ENCODE results near the gene CCNT2.

CCNT2 gene

DNA sequence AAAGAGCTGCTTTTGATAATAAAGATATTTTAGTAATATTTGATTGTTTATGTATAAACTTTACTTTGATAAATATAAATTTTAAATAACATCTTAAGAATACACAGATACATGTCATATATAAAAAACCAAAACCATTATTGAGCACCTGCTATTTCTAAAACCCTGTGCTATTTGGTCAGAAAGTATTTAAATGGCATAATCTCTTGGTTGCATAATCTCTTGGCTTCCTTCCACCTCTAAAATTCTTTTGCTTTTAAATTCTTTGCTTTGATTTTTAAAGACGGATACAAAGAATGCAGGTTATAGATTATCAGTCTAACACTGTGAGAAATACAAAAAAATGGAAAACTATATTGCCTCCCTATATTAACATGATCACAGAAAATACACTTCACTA is 43.3 kb upstream of the CCNT2 start:
- H3K79me2 ChIP-seq (ENCODE audit: insufficient read depth, low read length): no peaks in the 10 kb centered on the region
- H3K4me3 ChIP-seq (ENCODE audit: low read length, poor library complexity, severe bottlenecking): no peak overlapping the region
- H4K20me1 ChIP-seq (ENCODE audit: insufficient read depth, low read length, poor library complexity, severe bottlenecking): no peaks in the 10 kb centered on the region
- no peaks in the 10 kb centered on the region for H3K9me2 ChIP-seq (replicated peaks; ENCODE audit: low read depth, low read length)
- TF ChIP-seq CTCF (conservative IDR thresholded peaks at IDR 0.05; ENCODE audit: low read length) (no peak), EZH2phosphoT487 (IDR thresholded peaks at IDR 0.05; ENCODE audit: borderline replicate concordance) (no peak)
- H3F3A ChIP-seq (ENCODE audit: low read depth): no peaks in the 10 kb centered on the region
- H3K36me3 ChIP-seq (ENCODE audit: insufficient read depth, low read length): no peaks in the 10 kb centered on the region
- no peak overlapping the region for H3K9ac ChIP-seq (ENCODE audit: low read depth, low read length, poor library complexity, severe bottlenecking)
- H3K27me3 ChIP-seq (ENCODE audit: insufficient read depth, low read length, poor library complexity, severe bottlenecking): no peaks in the 10 kb centered on the region
- no peak overlapping the region for H3K4me2 ChIP-seq (ENCODE audit: low read depth, low read length, poor library complexity, severe bottlenecking)
- no peaks in the 10 kb centered on the region; the same call in 1 of the 2 replicates for H3K9me3 ChIP-seq (ENCODE audit: insufficient read depth, low read depth, low read length)
- no peaks in the 10 kb centered on the region for H3K4me1 ChIP-seq (ENCODE audit: insufficient read depth, low read length, poor library complexity, severe bottlenecking)
- no peak overlapping the region for H2AFZ ChIP-seq (ENCODE audit: low read length)

DNA sequence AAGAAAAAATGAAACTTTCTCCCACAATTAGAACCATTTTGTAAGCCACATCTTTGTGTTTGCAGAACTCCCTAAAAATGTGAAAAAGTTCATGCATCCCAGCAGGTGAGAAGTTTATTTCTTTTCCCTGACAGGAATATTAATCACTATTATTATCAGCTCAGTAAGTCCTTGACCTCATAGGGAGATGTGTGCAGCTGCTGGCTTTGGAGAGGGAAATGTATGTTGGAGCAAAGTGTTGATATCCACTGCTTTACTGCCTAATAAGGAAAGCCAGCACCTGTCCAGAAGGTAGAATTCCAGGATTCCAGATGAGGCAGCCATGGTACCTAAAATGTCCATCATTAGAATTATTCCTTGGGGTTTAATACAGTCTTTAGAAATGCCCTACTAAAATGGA is 35.8 kb upstream of the CCNT2 start:
- Histone ChIP-seq H3K79me2 (ENCODE audit: insufficient read depth, low read length) (no peaks in the 10 kb centered on the region), H3K9me3 (ENCODE audit: insufficient read depth, low read depth, low read length) (no peaks in the 10 kb centered on the region; the same call in 1 of the 2 replicates), H3K4me3 (ENCODE audit: low read length, poor library complexity, severe bottlenecking) (no peak overlapping the region), H3F3A (ENCODE audit: low read depth) (no peaks in the 10 kb centered on the region), H3K27me3 (ENCODE audit: insufficient read depth, low read length, poor library complexity, severe bottlenecking) (no peaks in the 10 kb centered on the region), H3K9me2 (replicated peaks; ENCODE audit: low read depth, low read length) (no peaks in the 10 kb centered on the region), H4K20me1 (ENCODE audit: insufficient read depth, low read length, poor library complexity, severe bottlenecking) (no peaks in the 10 kb centered on the region), H3K36me3 (ENCODE audit: insufficient read depth, low read length) (no peaks in the 10 kb centered on the region), H3K9ac (ENCODE audit: low read depth, low read length, poor library complexity, severe bottlenecking) (no peak overlapping the region), H3K4me2 (ENCODE audit: low read depth, low read length, poor library complexity, severe bottlenecking) (no peak overlapping the region), H2AFZ (ENCODE audit: low read length) (no peak overlapping the region), H3K4me1 (ENCODE audit: insufficient read depth, low read length, poor library complexity, severe bottlenecking) (no peaks in the 10 kb centered on the region)
- TF ChIP-seq EZH2phosphoT487 (IDR thresholded peaks at IDR 0.05; ENCODE audit: borderline replicate concordance) (no peak), CTCF (conservative IDR thresholded peaks at IDR 0.05; ENCODE audit: low read length) (no peak)

GRCh38 chr2:134883552-134884293 is 34.9 kb upstream of the CCNT2 start:
- H3K4me3 ChIP-seq (ENCODE audit: low read length, poor library complexity, severe bottlenecking): no peak overlapping the region
- no peaks in the 10 kb centered on the region; the same call in 1 of the 2 replicates for H3K9me3 ChIP-seq (ENCODE audit: insufficient read depth, low read depth, low read length)
- no peak overlapping the region for H2AFZ ChIP-seq (ENCODE audit: low read length)
- no peaks in the 10 kb centered on the region for H3K79me2 ChIP-seq (ENCODE audit: insufficient read depth, low read length)
- no peak overlapping the region for H3K4me2 ChIP-seq (ENCODE audit: low read depth, low read length, poor library complexity, severe bottlenecking)
- no peaks in the 10 kb centered on the region for H3K4me1 ChIP-seq (ENCODE audit: insufficient read depth, low read length, poor library complexity, severe bottlenecking)
- no peak overlapping the region for H3K9ac ChIP-seq (ENCODE audit: low read depth, low read length, poor library complexity, severe bottlenecking)
- TF ChIP-seq EZH2phosphoT487 (IDR thresholded peaks at IDR 0.05; ENCODE audit: borderline replicate concordance): no peak
- no peak for TF ChIP-seq CTCF (conservative IDR thresholded peaks at IDR 0.05; ENCODE audit: low read length)
- H3F3A ChIP-seq (ENCODE audit: low read depth): no peaks in the 10 kb centered on the region
- H3K9me2 ChIP-seq (replicated peaks; ENCODE audit: low read depth, low read length): no peaks in the 10 kb centered on the region
- no peaks in the 10 kb centered on the region for H4K20me1 ChIP-seq (ENCODE audit: insufficient read depth, low read length, poor library complexity, severe bottlenecking)
- no peaks in the 10 kb centered on the region for H3K27me3 ChIP-seq (ENCODE audit: insufficient read depth, low read length, poor library complexity, severe bottlenecking)
- no peaks in the 10 kb centered on the region for H3K36me3 ChIP-seq (ENCODE audit: insufficient read depth, low read length)
